ENCODE data around the gene BCL11A.

DNA sequence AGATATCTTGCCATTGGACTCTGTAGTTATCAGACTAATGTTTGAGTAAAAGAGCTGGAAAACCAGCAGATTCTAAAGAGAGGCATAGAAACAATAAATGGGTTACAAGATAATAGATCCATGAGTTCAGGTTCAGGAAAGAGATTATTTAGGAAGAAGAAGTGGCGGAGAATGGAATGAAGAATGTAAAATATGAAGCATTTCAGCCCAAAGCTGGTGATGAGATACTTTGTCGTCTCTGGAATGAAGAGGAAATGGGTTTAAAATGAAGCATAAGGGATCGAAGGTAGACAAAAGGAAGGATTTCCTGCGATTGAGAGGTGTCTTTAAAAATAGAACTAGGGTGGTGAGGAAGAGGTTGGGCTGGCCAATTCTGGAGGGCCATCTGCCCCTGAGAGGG lies 36.6 kb downstream of the BCL11A start:
- TF ChIP-seq, protein P1, sequence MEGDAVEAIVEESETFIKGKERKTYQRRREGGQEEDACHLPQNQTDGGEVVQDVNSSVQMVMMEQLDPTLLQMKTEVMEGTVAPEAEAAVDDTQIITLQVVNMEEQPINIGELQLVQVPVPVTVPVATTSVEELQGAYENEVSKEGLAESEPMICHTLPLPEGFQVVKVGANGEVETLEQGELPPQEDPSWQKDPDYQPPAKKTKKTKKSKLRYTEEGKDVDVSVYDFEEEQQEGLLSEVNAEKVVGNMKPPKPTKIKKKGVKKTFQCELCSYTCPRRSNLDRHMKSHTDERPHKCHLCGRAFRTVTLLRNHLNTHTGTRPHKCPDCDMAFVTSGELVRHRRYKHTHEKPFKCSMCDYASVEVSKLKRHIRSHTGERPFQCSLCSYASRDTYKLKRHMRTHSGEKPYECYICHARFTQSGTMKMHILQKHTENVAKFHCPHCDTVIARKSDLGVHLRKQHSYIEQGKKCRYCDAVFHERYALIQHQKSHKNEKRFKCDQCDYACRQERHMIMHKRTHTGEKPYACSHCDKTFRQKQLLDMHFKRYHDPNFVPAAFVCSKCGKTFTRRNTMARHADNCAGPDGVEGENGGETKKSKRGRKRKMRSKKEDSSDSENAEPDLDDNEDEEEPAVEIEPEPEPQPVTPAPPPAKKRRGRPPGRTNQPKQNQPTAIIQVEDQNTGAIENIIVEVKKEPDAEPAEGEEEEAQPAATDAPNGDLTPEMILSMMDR (IDR thresholded peaks at IDR 0.05) = no peak
- TF ChIP-seq POLR2A (IDR thresholded peaks at IDR 0.05) = no peak
